Peyer's patch (tissue), 4 donors: ENCODE results near the gene COL11A2. TPM values are rescaled to one million over a fixed set of nuclear protein-coding genes. Genes with fewer than 3 reads are reported as not detected.

Experiments
- DNase-seq, 3 donors: peaks; one replicate each; pipeline ENCODE4 v3.0.0-alpha.2; 2017 to 2019
- H3K27ac ChIP-seq, 4 donors: fragments of 200-600 bp; sonication (generic); one replicate each; pipeline ENCODE4 v1.5.1; 2016 to 2019
- H3K27me3 ChIP-seq, 2 donors: fragments of 200-600 bp; sonication (generic); one replicate each; pipeline ENCODE4 v1.5.1; 2019
- H3K36me3 ChIP-seq, 3 donors: fragments of 200-600 bp; sonication (generic); one replicate each; pipeline ENCODE4 v1.5.1; 2016 to 2019
- H3K4me1 ChIP-seq, 4 donors: fragments of 200-600 bp; sonication (generic); one replicate each; pipeline ENCODE4 v1.5.1; 2016 to 2019
- H3K4me3 ChIP-seq, 4 donors: fragments of 200-600 bp; sonication (generic); 1 replicate in 3 of 4; 2 replicates in 1 of 4; pipeline ENCODE4 v1.5.1; 2016 to 2019; ENCODE audit warnings: mild to moderate bottlenecking in 1 of 4
- H3K9me3 ChIP-seq, 4 donors: fragments of 200-600 bp; sonication (generic); one replicate each; pipeline ENCODE4 v1.5.1; 2016 to 2019; ENCODE audit warnings: mild to moderate bottlenecking in 1 of 4
- CTCF ChIP-seq, 6 experiments: fragments of 450-650 bp in 4 of 6; fragments of 200-600 bp in 2 of 6; sonication (generic) in 1 of 6; IDR thresholded peaks; one replicate each; pipeline ENCODE4 v1.5.1; 2017 to 2019; ENCODE audit warnings: antibody characterized with exemption in 6 of 6, mild to moderate bottlenecking in 3 of 6, moderate library complexity in 1 of 6
- POLR2A ChIP-seq, 2 donors: fragments of 450-650 bp; IDR thresholded peaks; one replicate each; pipeline ENCODE4 v1.5.1; 2017; ENCODE audit warnings: antibody characterized with exemption in 2 of 2, mild to moderate bottlenecking in 2 of 2, moderate library complexity in 2 of 2
- total RNA-seq, 4 donors: library from RNA; depleted of rRNA; stranded (reverse); fragments of >200 nt; gene quantifications; one replicate each; pipeline ENCODE4 v1.1.0, GENCODE V29; 2016

The COL11A2 gene
- total RNA-seq, 4 donors from 2014 or later, result 0.18 to 2.5 (median 0.54) TPM; not detected in 1

GRCh38 chr6:33178755-33179475 is 13.4 kb downstream of the COL11A2 start:
- Histone ChIP-seq H3K9me3 (no peaks in the 10 kb centered on the region), H3K4me1 (peaks cover 0 to 3% (median 0%) of the 10 kb centered on the region in 4 donors), H3K36me3 (no peaks in the 10 kb centered on the region), H3K27me3 (no peaks in the 10 kb centered on the region), H3K4me3 (no peak overlapping the region), H3K27ac (no peak overlapping the region)
- no peak for DNase-seq
- no peak for TF ChIP-seq POLR2A (IDR thresholded peaks at IDR 0.05)
- no peak for TF ChIP-seq CTCF (IDR thresholded peaks at IDR 0.05)

- no peaks in the 10 kb centered on the region for H3K9me3 ChIP-seq
- no peak for DNase-seq
- no peaks in the 10 kb centered on the region for H3K4me1 ChIP-seq
- H3K36me3 ChIP-seq, result no peaks in the 10 kb centered on the region
- TF ChIP-seq POLR2A (IDR thresholded peaks at IDR 0.05) (no peak), CTCF (IDR thresholded peaks at IDR 0.05) (no peak)
- H3K4me3 ChIP-seq, result no peak overlapping the region
- H3K27ac ChIP-seq, result no peak overlapping the region
- H3K27me3 ChIP-seq, result no peaks in the 10 kb centered on the region
Observed at GRCh38 chr6:33177552-33178446, 14.5 kb downstream of the COL11A2 start.

GRCh38 chr6:33176906-33177305 is 15.4 kb downstream of the COL11A2 start:
- Histone ChIP-seq H3K4me3 (no peak overlapping the region), H3K27me3 (no peaks in the 10 kb centered on the region), H3K9me3 (no peaks in the 10 kb centered on the region), H3K4me1 (no peaks in the 10 kb centered on the region), H3K36me3 (no peaks in the 10 kb centered on the region), H3K27ac (no peak overlapping the region)
- no peak for DNase-seq
- TF ChIP-seq CTCF (IDR thresholded peaks at IDR 0.05), result no peak

GRCh38 chr6:33175436-33176069 is 16.7 kb downstream of the COL11A2 start:
- TF ChIP-seq CTCF (IDR thresholded peaks at IDR 0.05) (no peak), POLR2A (IDR thresholded peaks at IDR 0.05) (no peak)
- no peaks in the 10 kb centered on the region for H3K27me3 ChIP-seq
- H3K36me3 ChIP-seq, result no peaks in the 10 kb centered on the region
- H3K9me3 ChIP-seq, result no peaks in the 10 kb centered on the region
- H3K27ac ChIP-seq, result no peak overlapping the region
- no peak for DNase-seq
- H3K4me3 ChIP-seq, result no peak overlapping the region
- H3K4me1 ChIP-seq, result no peaks in the 10 kb centered on the region

- Histone ChIP-seq H3K4me3 (no peak overlapping the region), H3K9me3 (no peaks in the 10 kb centered on the region), H3K27ac (no peak overlapping the region), H3K4me1 (no peaks in the 10 kb centered on the region), H3K36me3 (no peaks in the 10 kb centered on the region), H3K27me3 (no peaks in the 10 kb centered on the region)
- TF ChIP-seq CTCF (IDR thresholded peaks at IDR 0.05) (no peak), POLR2A (IDR thresholded peaks at IDR 0.05) (no peak)
- no peak for DNase-seq
Observed at GRCh38 chr6:33174784-33175183, 17.5 kb downstream of the COL11A2 start.
